Fibroblast of skin of right quadriceps (primary cell): ENCODE measurements around the gene RET.

ENCODE experiments used
- DNase-seq: peaks from one replicate; pipeline ENCODE4 v3.0.0-alpha.2; 2013

Gene RET

GRCh38 chr10:43064331-43065075 is 12.4 kb upstream of the RET start:
- no peak for DNase-seq

GRCh38 chr10:43065234-43065633 is 11.6 kb upstream of the RET start:
- DNase-seq: no peak

GRCh38 chr10:43065761-43066160 is 11.1 kb upstream of the RET start:
- no peak for DNase-seq

GRCh38 chr10:43066481-43066880 is 10.4 kb upstream of the RET start:
- no peak for DNase-seq

GRCh38 chr10:43067391-43068135 is 9.3 kb upstream of the RET start:
- DNase-seq: no peak

- no peak for DNase-seq
Observed at GRCh38 chr10:43068136-43068395, 8.8 kb upstream of the RET start.

- DNase-seq: no peak
Observed at GRCh38 chr10:43068471-43069210, 8.2 kb upstream of the RET start.

GRCh38 chr10:43069211-43069515 is 7.7 kb upstream of the RET start:
- DNase-seq: no peak

GRCh38 chr10:43069579-43069978 is 7.3 kb upstream of the RET start:
- DNase-seq: no peak

GRCh38 chr10:43070121-43071085 is 6.5 kb upstream of the RET start:
- no peak for DNase-seq

- no peak for DNase-seq
Observed at GRCh38 chr10:43071865-43072650, 4.8 kb upstream of the RET start.

GRCh38 chr10:43073191-43073590 is 3.7 kb upstream of the RET start:
- DNase-seq: no peak

- DNase-seq: no peak
Observed at GRCh38 chr10:43073721-43074120, 3.1 kb upstream of the RET start.

- no peak for DNase-seq
Observed at GRCh38 chr10:43074409-43074808, 2.5 kb upstream of the RET start.

GRCh38 chr10:43074827-43075611 is 1.9 kb upstream of the RET start:
- no peak for DNase-seq

GRCh38 chr10:43075612-43076003 is 1.3 kb upstream of the RET start:
- DNase-seq: no peak

GRCh38 chr10:43076311-43076875 is 476 bp upstream of the RET start:
- no peak for DNase-seq

- no peak for DNase-seq
Observed at GRCh38 chr10:43077421-43078171, 727 bp downstream of the RET start.

GRCh38 chr10:43078175-43078985 is 1.5 kb downstream of the RET start:
- no peak for DNase-seq

- DNase-seq: no peak
Observed at GRCh38 chr10:43078986-43079273, 2.1 kb downstream of the RET start.
